ENCODE measurements around the gene DNPEP. TPM values are rescaled to one million over a fixed set of nuclear protein-coding genes. Genes with fewer than 3 reads are reported as not detected.

The DNPEP gene
- total RNA-seq (2012; rRNA removed) = 69.5 and 79.3 TPM in 2 replicates

DNA sequence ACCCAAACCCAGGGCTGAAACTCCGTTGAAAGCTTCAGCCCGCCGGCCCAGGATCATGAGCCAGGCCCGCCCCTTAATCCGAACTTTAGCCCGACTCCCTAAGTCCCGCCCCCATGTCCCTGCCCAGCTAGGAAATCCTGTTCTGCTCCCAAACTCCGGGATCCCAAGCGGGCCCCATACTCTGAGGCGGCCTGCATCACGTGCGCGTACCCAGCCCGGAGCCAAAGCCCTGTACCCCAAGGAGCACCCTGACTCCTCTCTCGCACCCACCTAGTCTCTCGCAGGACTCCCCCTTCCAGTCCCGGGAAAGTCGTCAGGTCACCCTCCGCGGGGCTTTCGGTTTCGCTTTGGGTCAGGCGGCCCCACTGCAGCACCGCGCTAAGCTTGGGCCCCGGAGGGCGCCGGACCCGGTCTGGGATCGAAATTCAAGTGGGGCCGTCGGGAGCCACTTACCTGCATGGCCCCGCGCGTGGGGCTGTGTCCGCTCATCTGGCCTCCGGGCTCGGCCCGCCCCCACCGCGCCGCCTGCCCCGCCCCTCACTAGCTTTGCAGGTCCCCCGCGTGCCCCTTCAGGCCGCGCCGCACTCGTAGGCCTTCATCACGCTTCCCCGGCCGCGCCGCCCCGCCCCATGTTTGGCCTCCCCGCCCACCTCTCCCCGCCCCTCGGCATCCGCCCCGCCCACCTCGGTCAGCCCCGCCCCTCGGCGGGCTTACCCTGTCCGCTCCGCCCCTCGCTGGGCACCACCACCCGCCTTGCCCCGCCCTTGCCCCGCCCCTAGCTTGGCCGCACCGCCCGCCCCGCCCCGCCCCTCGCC lies at the start of gene DNPEP:
Gene DNPEP (minus strand): TSS at position 607 of the 815 bp plus-strand sequence. CDS start 118 bp downstream, at position 489.
- Histone ChIP-seq H3K9me3 (replicated peaks; ENCODE audit: low read length) (no peaks in the 10 kb centered on the region), H3K4me2 (ENCODE audit: low read length) (peak within 1 kb of the TSS; percentile 99), H3K27me3 (ENCODE audit: control insufficient read depth, insufficient read depth, low read length) (peaks cover 3% of the 10 kb centered on the region), H3K9ac (ENCODE audit: low read depth, low read length) (peak within 1 kb of the TSS; percentile 96), H3K36me3 (ENCODE audit: insufficient read depth, low read length) (peaks cover 39% of the 10 kb centered on the region), H3K4me1 (ENCODE audit: control insufficient read depth, insufficient read depth, low read length) (peaks cover 12% of the 10 kb centered on the region), H3K4me3 (ENCODE audit: low read length) (peak within 1 kb of the TSS; percentile 97)

GRCh38 chr2:219437141-219437540 lies 49.4 kb upstream of the DNPEP start:
- H3K27me3 ChIP-seq (ENCODE audit: control insufficient read depth, insufficient read depth, low read length) = peaks cover 8% of the 10 kb centered on the region

GRCh38 chr2:219436491-219436890 lies 48.8 kb upstream of the DNPEP start:
- H3K4me2 ChIP-seq (ENCODE audit: low read length) = no peak overlapping the region
- peaks cover 8% of the 10 kb centered on the region for H3K27me3 ChIP-seq (ENCODE audit: control insufficient read depth, insufficient read depth, low read length)
- no peak overlapping the region for H3K9ac ChIP-seq (ENCODE audit: low read depth, low read length)
- no peaks in the 10 kb centered on the region for H3K36me3 ChIP-seq (ENCODE audit: insufficient read depth, low read length)
- no peaks in the 10 kb centered on the region for H3K9me3 ChIP-seq (replicated peaks; ENCODE audit: low read length)
- H3K4me3 ChIP-seq (ENCODE audit: low read length) = no peak overlapping the region
- H3K4me1 ChIP-seq (ENCODE audit: control insufficient read depth, insufficient read depth, low read length) = peaks cover 24% of the 10 kb centered on the region

More at GRCh38 chr2:219437141-219437540, 49.4 kb upstream of the DNPEP start:
- H3K4me2 ChIP-seq (ENCODE audit: low read length) = no peak overlapping the region
- H3K9ac ChIP-seq (ENCODE audit: low read depth, low read length) = no peak overlapping the region
- no peaks in the 10 kb centered on the region for H3K36me3 ChIP-seq (ENCODE audit: insufficient read depth, low read length)
- peaks cover 26% of the 10 kb centered on the region for H3K4me1 ChIP-seq (ENCODE audit: control insufficient read depth, insufficient read depth, low read length)
- no peaks in the 10 kb centered on the region for H3K9me3 ChIP-seq (replicated peaks; ENCODE audit: low read length)
- H3K4me3 ChIP-seq (ENCODE audit: low read length) = no peak overlapping the region

DNA sequence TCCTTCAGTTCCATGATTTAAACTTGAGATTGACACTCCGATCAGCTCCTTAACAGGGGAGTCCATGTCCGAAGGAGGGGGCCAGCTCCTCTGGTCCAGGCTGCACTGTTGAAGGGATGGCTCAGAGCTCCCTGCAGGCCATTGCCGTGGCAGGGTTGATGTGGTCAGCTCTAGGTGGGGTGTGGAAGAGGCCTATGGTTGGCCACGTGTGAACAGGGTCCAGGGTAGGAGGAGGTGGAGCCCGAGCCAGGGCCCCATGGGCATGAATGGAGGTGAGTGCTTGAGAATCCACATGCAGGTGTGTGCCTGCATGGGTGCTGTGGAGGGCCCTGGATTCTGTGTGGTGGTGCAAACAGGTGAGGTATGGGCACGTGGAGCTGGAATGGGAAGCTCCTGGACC lies 48.0 kb upstream of the DNPEP start:
- H3K4me3 ChIP-seq (ENCODE audit: low read length) = no peak overlapping the region

DNA sequence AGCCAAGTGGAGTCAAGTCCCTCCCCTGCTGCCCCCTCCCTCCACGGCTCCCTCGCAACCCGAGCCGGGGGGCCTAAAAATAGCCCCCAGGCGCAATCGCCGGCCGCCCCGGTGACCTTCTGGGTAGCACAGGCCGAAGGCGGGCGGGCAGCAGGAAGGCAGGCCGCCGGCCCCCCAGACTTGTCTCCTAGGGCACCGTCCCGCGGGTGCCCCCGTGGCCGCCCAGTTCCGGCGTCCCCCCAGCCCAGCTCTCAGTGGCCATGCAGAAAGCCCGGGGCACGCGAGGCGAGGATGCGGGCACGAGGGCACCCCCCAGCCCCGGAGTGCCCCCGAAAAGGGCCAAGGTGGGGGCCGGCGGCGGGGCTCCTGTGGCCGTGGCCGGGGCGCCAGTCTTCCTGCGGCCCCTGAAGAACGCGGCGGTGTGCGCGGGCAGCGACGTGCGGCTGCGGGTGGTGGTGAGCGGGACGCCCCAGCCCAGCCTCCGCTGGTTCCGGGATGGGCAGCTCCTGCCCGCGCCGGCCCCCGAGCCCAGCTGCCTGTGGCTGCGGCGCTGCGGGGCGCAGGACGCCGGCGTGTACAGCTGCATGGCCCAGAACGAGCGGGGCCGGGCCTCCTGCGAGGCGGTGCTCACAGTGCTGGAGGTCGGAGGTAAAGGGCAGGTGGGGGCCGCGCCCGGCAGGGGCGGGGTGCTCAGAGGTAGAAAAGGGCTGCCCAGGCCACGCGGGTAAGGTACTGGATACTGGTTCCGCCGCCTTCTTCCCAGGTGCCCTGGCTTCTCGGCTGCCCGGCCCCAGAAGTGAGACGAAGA lies 47.2 kb upstream of the DNPEP start, which contains the start of gene SPEG:
Gene SPEG (plus strand): TSS at position 126 of the 808 bp plus-strand sequence. CDS start 135 bp downstream, at position 261.
- H3K9me3 ChIP-seq (replicated peaks; ENCODE audit: low read length) = no peaks in the 10 kb centered on the region
- H3K4me3 ChIP-seq (ENCODE audit: low read length) = peak within 1 kb of the TSS; percentile 40
- no peak within 1 kb of the TSS for H3K9ac ChIP-seq (ENCODE audit: low read depth, low read length)
- no peaks in the 10 kb centered on the region for H3K36me3 ChIP-seq (ENCODE audit: insufficient read depth, low read length)
- peaks cover 23% of the 10 kb centered on the region for H3K4me1 ChIP-seq (ENCODE audit: control insufficient read depth, insufficient read depth, low read length)
- peak within 1 kb of the TSS; percentile 67 for H3K4me2 ChIP-seq (ENCODE audit: low read length)
- peaks cover 8% of the 10 kb centered on the region for H3K27me3 ChIP-seq (ENCODE audit: control insufficient read depth, insufficient read depth, low read length)

More for the DNA sequence above, 48.0 kb upstream of the DNPEP start:
- Histone ChIP-seq H3K4me1 (ENCODE audit: control insufficient read depth, insufficient read depth, low read length) (peaks cover 19% of the 10 kb centered on the region), H3K9me3 (replicated peaks; ENCODE audit: low read length) (no peaks in the 10 kb centered on the region), H3K27me3 (ENCODE audit: control insufficient read depth, insufficient read depth, low read length) (peaks cover 8% of the 10 kb centered on the region), H3K4me2 (ENCODE audit: low read length) (no peak overlapping the region), H3K9ac (ENCODE audit: low read depth, low read length) (no peak overlapping the region), H3K36me3 (ENCODE audit: insufficient read depth, low read length) (no peaks in the 10 kb centered on the region)

DNA sequence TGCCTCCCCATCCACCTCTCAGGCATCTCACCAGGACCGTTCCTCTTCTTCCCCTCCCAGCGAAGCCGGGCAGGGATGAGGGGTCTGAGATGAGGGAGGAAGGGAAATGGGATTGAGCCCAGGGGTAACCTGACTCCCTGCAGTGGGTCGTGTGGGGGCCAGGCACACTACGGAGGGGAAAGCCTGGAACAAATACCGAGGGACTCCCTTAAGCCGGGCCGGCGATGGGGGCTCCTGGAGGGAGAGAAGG lies 46.7 kb upstream of the DNPEP start:
- H3K9me3 ChIP-seq (replicated peaks; ENCODE audit: low read length) = no peaks in the 10 kb centered on the region
- H3K27me3 ChIP-seq (ENCODE audit: control insufficient read depth, insufficient read depth, low read length) = peaks cover 8% of the 10 kb centered on the region
- no peak overlapping the region for H3K9ac ChIP-seq (ENCODE audit: low read depth, low read length)
- H3K4me2 ChIP-seq (ENCODE audit: low read length) = no peak overlapping the region
- peaks cover 18% of the 10 kb centered on the region for H3K4me1 ChIP-seq (ENCODE audit: control insufficient read depth, insufficient read depth, low read length)
- H3K4me3 ChIP-seq (ENCODE audit: low read length) = no peak overlapping the region
- no peaks in the 10 kb centered on the region for H3K36me3 ChIP-seq (ENCODE audit: insufficient read depth, low read length)

- Histone ChIP-seq H3K9ac (ENCODE audit: low read depth, low read length) (no peak overlapping the region), H3K4me3 (ENCODE audit: low read length) (no peak overlapping the region), H3K36me3 (ENCODE audit: insufficient read depth, low read length) (no peaks in the 10 kb centered on the region), H3K9me3 (replicated peaks; ENCODE audit: low read length) (no peaks in the 10 kb centered on the region), H3K4me1 (ENCODE audit: control insufficient read depth, insufficient read depth, low read length) (peaks cover 16% of the 10 kb centered on the region), H3K27me3 (ENCODE audit: control insufficient read depth, insufficient read depth, low read length) (peaks cover 8% of the 10 kb centered on the region), H3K4me2 (ENCODE audit: low read length) (no peak overlapping the region)
Measured at GRCh38 chr2:219433666-219434467, 46.2 kb upstream of the DNPEP start.

GRCh38 chr2:219430633-219431615 lies 43.2 kb upstream of the DNPEP start:
- no peak overlapping the region for H3K4me2 ChIP-seq (ENCODE audit: low read length)
- peaks cover 16% of the 10 kb centered on the region for H3K4me1 ChIP-seq (ENCODE audit: control insufficient read depth, insufficient read depth, low read length)
- no peaks in the 10 kb centered on the region for H3K9me3 ChIP-seq (replicated peaks; ENCODE audit: low read length)
- H3K4me3 ChIP-seq (ENCODE audit: low read length) = no peak overlapping the region
- peaks cover 6% of the 10 kb centered on the region for H3K27me3 ChIP-seq (ENCODE audit: control insufficient read depth, insufficient read depth, low read length)
- peaks cover 5% of the 10 kb centered on the region for H3K36me3 ChIP-seq (ENCODE audit: insufficient read depth, low read length)
- no peak overlapping the region for H3K9ac ChIP-seq (ENCODE audit: low read depth, low read length)

DNA sequence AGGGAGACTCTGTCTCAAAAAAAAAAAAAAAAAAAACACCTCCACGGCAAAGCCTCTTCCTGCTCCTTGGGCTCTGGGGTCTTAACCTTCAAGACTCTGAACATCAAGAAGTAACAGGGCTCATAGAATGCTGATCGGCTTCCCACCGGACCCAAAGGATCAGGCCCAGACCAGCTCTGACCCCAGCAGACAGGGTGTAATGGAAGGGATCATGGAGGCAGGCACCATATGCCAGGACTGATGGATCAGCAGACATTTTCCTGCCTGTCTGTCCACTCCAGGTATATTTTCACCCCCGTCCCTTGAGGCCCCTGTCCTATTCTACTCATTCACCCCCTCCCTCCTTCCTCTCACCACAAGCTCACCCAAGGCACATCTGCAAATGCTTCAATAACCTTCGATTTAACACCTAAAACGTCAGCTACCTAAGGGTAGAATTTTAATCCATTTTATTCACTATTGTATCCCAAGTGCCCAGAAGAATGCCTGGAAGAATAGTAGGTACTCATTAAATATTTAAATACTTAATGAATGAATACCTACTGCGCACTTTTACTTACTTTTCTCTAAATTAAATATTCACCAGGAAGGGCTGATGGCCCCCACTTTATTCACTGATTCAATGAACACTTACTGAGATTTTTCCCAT lies 42.4 kb upstream of the DNPEP start:
- Histone ChIP-seq H3K9me3 (replicated peaks; ENCODE audit: low read length) (no peaks in the 10 kb centered on the region), H3K4me1 (ENCODE audit: control insufficient read depth, insufficient read depth, low read length) (peaks cover 12% of the 10 kb centered on the region), H3K4me2 (ENCODE audit: low read length) (no peak overlapping the region), H3K27me3 (ENCODE audit: control insufficient read depth, insufficient read depth, low read length) (no peaks in the 10 kb centered on the region), H3K36me3 (ENCODE audit: insufficient read depth, low read length) (peaks cover 13% of the 10 kb centered on the region), H3K9ac (ENCODE audit: low read depth, low read length) (no peak overlapping the region), H3K4me3 (ENCODE audit: low read length) (no peak overlapping the region)

DNA sequence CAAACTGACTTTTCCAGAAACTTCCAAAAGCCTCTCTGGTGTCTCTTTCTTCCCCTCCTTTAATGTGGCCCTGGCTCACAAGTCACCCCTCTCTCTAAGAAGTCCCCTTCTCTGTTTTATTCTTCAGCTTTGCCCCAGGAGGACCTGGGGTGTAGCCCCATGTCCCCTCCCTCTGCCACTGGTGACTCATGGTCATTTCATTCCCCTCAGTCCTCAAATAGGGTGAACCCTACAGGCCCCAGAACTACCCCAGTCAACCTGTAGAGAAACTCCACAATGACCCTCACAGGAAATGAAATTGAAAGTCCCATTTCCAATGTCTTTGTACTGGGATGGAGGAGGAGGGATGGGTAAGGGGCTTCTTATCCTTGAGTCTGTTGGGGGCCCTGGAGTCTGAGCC lies 40.8 kb upstream of the DNPEP start:
- H3K36me3 ChIP-seq (ENCODE audit: insufficient read depth, low read length) = peaks cover 20% of the 10 kb centered on the region
- H3K9me3 ChIP-seq (replicated peaks; ENCODE audit: low read length) = no peaks in the 10 kb centered on the region
- H3K4me1 ChIP-seq (ENCODE audit: control insufficient read depth, insufficient read depth, low read length) = peaks cover 13% of the 10 kb centered on the region
- no peaks in the 10 kb centered on the region for H3K27me3 ChIP-seq (ENCODE audit: control insufficient read depth, insufficient read depth, low read length)
- no peak overlapping the region for H3K4me2 ChIP-seq (ENCODE audit: low read length)
- H3K4me3 ChIP-seq (ENCODE audit: low read length) = no peak overlapping the region
- no peak overlapping the region for H3K9ac ChIP-seq (ENCODE audit: low read depth, low read length)

Data from skeletal muscle satellite cell (primary cell).